Memory B cell (primary cell): ENCODE results near the gene KLHL29.
"Not testable (repeated sequence)": the region's sequence is repeated elsewhere in the genome, so short reads cannot be mapped to it uniquely, and the experiment has no call there.

Experiments
- ATAC-seq: fragments of 150-1000 bp; cut with Tn5 transposase; 2 replicates; pipeline ENCODE4 v1.10.0; 2021; ENCODE audit warnings: low read depth, mild to moderate bottlenecking, moderate library complexity
- DNase-seq, 2 donors: peaks; one replicate each; pipeline ENCODE4 v3.0.0; 2022; ENCODE audit warnings: low spot score in 2 of 2
- H3K27ac Mint-ChIP-seq: one replicate; pipeline ENCODE4 v1.8.0; 2022; ENCODE audit warnings: mild to moderate bottlenecking, moderate library complexity, mixed read lengths
- H3K27me3 Mint-ChIP-seq: one replicate; pipeline ENCODE4 v1.8.0; 2022; ENCODE audit warnings: mixed read lengths
- H3K36me3 Mint-ChIP-seq: one replicate; pipeline ENCODE4 v1.8.0; 2022; ENCODE audit warnings: mild to moderate bottlenecking, mixed read lengths
- H3K4me1 Mint-ChIP-seq: one replicate; pipeline ENCODE4 v1.8.0; 2022; ENCODE audit warnings: mixed read lengths
- H3K4me3 Mint-ChIP-seq: one replicate; pipeline ENCODE4 v1.8.0; 2022; ENCODE audit warnings: mild to moderate bottlenecking, moderate library complexity, mixed read lengths
- H3K9me3 Mint-ChIP-seq: one replicate; pipeline ENCODE4 v1.8.0; 2022; ENCODE audit warnings: mixed read lengths

The KLHL29 gene

DNA sequence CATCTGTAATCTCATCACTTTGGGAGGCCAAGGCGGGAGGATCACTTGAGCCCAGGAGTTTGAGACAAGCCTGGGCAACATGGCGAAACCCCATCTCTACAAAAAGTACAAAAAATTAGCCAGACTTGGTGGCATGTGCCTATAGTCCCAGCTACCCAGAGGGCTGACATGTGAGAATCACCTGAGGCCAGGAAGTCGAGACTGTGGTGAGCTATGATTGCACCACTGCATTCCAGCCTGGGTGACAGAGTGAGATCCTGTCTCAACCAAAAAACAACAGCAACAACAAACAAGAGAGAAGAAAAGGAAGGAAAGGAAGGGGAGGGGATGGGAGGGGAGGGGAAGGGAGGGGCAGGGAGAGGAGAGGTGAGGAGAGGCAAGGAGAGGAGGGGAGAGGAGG is 338.1 kb downstream of the KLHL29 start:
- H3K27ac Mint-ChIP-seq, H3K27me3 Mint-ChIP-seq, ATAC-seq, DNase-seq, H3K4me3 Mint-ChIP-seq, H3K4me1 Mint-ChIP-seq: not testable (repeated sequence)
- H3K36me3 Mint-ChIP-seq, result peaks cover 62% of the 10 kb centered on the region
- H3K9me3 Mint-ChIP-seq, result peaks cover 16% of the 10 kb centered on the region

DNA sequence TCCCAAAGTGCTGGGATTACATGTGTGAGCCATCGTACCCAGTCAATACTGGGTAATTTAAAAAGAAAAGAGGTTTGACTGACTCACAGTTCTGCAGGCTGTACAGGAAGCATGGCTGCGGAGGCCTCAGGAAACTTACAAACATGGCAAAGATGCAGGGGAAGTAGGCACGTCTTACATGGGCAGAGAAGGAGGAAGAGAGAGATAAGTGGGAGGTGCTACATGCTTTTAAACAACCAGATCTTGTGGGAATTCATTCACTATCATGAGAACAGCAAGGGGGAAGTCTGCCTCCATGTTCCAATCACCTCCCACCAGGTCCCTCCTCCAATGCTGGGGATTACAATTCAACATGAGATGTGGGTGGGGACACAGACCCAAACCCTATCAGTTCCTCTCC is 349.4 kb downstream of the KLHL29 start:
- Mint-ChIP-seq H3K9me3 (peaks cover 4% of the 10 kb centered on the region), H3K36me3 (peaks cover 52% of the 10 kb centered on the region), H3K4me1 (no peaks in the 10 kb centered on the region), H3K27ac (no peak overlapping the region), H3K27me3 (no peaks in the 10 kb centered on the region), H3K4me3 (no peak overlapping the region)
- no peak for DNase-seq
- ATAC-seq, result no peak

DNA sequence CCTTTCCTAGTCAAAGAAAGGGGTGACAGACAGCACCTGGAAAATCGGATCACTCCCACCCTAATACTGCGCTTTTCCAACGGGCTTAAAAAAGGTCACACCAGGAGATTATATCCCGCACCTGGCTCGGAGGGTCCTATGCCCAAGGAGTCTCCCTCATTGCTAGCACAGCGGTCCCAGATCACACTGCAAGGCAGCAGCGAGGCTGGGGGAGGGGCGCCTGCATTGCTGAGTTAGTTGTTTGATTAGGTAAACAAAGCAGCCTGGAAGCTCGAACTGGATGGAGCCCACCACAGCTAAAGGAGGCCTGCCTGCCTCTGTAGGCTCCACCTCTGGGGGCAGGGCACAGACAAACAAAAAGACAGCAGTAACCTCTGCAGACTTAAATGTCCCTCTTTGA is 351.8 kb downstream of the KLHL29 start:
- not testable (repeated sequence) for ATAC-seq, H3K4me1 Mint-ChIP-seq, H3K27me3 Mint-ChIP-seq, DNase-seq, H3K27ac Mint-ChIP-seq, H3K9me3 Mint-ChIP-seq, H3K4me3 Mint-ChIP-seq
- peaks cover 48% of the 10 kb centered on the region for H3K36me3 Mint-ChIP-seq

DNA sequence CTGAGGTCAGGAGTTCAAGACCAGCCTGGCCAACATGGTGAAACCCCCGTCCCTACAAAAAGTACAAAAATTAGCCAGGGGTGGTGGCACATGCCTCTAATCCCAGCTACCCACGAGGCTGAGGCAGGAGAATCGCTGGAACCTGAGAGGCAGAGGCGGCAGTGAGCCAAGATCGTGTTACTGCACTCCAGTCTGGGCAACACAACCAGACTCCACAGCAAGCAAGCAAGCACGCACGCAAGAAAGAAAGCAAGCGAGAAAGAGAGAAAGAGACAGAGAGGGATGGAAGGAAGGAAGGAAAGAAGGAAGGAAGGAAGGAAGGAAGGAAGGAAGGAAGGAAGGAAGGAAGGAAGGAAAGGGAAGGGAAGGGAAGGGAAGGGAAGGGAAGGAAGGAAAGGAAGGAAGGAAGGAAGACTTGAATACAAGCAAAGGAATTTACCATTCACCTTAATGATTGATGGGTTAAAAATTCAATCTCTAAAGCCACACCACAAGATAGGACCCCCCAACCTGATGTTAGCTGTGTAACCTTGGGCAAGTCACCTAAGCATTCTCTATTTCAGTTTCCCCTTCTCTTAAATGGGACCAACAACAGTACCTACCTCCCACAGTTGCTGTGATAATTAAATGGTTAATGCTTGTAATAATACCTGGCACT is 360.2 kb downstream of the KLHL29 start:
- peak overlapping the region; percentile 21 for H3K27ac Mint-ChIP-seq
- ATAC-seq, result no peak
- peaks cover 2% of the 10 kb centered on the region for H3K9me3 Mint-ChIP-seq
- DNase-seq, result no peak
- no peaks in the 10 kb centered on the region for H3K4me1 Mint-ChIP-seq
- H3K27me3 Mint-ChIP-seq, result no peaks in the 10 kb centered on the region
- no peak overlapping the region for H3K4me3 Mint-ChIP-seq
- peaks cover 18% of the 10 kb centered on the region for H3K36me3 Mint-ChIP-seq

DNA sequence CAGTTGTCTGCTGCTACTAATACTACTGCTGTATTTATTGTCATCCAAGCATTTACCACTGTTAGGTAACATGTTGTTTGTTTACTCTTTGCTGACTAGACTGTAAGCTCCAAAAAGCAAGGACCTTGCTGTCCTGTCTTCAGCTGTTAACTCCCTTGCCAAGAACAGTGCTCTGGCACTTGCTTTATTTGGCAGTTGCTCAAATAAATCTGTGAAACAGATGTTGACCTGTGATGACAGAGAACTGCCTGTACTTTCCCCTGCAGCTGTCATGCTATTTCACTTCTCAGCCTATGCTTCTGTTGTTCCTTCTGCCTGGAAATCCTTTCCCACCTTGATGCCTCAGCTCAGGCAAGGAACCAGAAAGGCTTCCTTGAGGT is 360.7 kb downstream of the KLHL29 start:
- Mint-ChIP-seq H3K27me3 (no peaks in the 10 kb centered on the region), H3K9me3 (peaks cover 2% of the 10 kb centered on the region), H3K27ac (peak overlapping the region; percentile 73), H3K4me3 (no peak overlapping the region), H3K4me1 (no peaks in the 10 kb centered on the region), H3K36me3 (peaks cover 17% of the 10 kb centered on the region)
- DNase-seq, result no peak
- ATAC-seq, result peak; percentile 31

DNA sequence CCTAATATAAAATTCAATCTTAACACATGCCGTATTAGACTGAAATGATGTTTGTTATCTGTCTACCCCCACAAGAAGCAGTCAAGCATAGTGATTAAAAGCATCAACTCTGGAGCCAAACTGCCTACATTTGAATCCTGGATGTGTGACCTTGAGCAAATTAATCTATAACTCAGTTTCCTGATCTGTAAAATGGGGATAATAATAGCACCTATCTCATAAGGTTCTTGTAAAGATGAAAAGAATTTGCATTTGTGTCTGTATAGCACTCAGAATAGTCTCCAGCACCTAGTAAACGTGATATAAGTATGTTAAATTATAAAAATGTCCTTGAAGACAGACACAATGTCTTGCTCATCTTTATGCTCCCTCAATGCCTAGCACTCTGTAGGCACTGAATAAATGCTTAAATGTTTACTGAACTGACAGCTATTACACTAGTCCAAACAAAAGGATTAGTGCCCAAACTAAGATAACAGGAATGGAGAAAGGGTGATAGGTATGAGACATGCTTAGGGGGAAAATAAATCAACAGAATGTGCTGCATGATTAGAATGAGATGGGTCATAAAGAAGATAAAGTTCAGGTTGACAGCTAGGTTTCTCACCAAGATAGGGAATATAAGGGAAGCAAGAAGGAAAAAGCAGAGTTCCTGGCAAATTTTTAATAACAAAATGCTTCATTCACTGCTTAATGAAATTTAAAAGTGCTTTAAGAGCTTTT is 361.3 kb downstream of the KLHL29 start:
- Mint-ChIP-seq H3K4me1 (no peaks in the 10 kb centered on the region), H3K27me3 (no peaks in the 10 kb centered on the region), H3K36me3 (peaks cover 17% of the 10 kb centered on the region), H3K27ac (peak overlapping the region; percentile 73), H3K4me3 (no peak overlapping the region), H3K9me3 (peaks cover 2% of the 10 kb centered on the region)
- ATAC-seq (no peak), DNase-seq (no peak)

DNA sequence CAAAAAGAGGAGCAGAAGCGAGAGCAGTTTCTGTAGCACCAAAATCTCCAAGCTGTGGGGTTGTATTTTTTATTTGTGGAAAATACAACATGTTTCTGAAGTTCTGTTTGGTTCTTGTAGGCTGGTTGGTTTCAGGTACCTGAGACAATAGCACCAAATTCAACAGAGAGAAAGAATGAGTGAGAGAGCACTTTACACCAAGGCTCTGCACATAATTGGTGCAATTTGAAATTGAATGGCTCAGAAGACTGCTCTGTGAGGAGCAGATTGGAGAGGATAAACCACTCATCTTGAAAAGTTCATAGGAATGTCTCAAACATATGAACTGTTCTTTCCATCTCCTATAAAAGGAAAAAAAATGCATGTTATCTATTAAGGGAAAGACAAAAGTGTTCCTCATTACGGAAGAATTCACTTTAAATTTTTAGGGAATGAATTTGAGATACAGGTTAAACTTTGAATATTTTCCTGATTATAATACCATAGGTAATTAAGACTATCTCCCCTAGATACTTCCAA is 366.8 kb downstream of the KLHL29 start:
- Mint-ChIP-seq H3K36me3 (peaks cover 19% of the 10 kb centered on the region), H3K27me3 (no peaks in the 10 kb centered on the region), H3K9me3 (no peaks in the 10 kb centered on the region), H3K4me3 (no peak overlapping the region), H3K4me1 (no peaks in the 10 kb centered on the region), H3K27ac (no peak overlapping the region)
- ATAC-seq (no peak), DNase-seq (no peak)

DNA sequence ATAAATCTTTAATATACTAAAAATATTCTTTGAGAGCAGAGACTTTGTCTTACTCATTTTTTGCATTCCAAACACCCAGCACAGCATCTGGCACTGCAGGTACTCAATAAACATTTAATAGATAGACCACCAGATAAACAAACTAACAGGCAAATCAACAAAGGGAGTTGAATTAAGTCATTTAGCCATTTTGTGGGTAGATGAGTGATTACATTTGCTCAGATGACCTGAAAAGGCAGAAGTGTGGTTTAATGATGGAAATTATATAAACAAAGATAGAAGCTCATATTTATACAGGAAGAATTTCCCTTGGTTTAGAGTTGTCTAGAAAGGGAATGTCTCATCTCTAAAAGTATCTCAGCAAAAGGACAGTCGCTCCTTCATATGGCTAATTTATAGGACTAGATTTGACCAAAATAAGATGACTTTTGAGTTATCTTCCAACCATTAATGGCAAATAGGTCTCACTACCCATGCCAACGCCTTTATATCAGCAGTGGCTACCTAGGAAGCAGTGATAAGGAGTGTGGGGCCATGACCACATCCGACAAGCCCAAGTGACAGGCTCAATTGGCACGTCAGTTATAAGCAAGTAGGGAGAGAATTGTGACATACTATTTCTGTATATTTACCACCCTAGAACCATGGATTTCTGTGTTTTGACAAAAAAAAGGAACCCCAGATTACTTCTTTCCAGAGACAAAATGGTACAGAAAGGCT is 368.5 kb downstream of the KLHL29 start:
- DNase-seq (no peak), ATAC-seq (no peak)
- Mint-ChIP-seq H3K36me3 (peaks cover 26% of the 10 kb centered on the region), H3K27ac (no peak overlapping the region), H3K9me3 (no peaks in the 10 kb centered on the region), H3K4me1 (no peaks in the 10 kb centered on the region), H3K4me3 (no peak overlapping the region), H3K27me3 (no peaks in the 10 kb centered on the region)

DNA sequence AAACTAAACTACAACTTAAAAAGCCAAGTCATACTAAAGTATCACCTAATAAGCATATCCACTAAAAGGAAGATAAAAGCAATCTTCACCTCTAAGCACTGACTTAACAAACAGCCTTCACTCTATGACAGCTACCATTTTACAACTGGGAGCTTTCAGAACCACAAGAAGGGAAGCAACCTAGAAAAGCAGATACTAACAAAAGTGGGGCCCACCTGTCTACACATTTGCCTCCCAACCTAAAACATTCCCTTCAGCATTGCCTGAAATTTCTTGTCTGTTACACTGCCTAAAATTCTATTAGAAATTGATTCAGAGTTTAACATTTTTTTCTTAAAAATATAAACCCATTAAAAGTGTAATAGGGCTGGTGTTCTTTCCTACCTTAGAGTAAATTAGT is 370.0 kb downstream of the KLHL29 start:
- DNase-seq, result no peak
- Mint-ChIP-seq H3K9me3 (no peaks in the 10 kb centered on the region), H3K27me3 (no peaks in the 10 kb centered on the region), H3K4me3 (no peak overlapping the region), H3K27ac (no peak overlapping the region), H3K36me3 (peaks cover 25% of the 10 kb centered on the region), H3K4me1 (no peaks in the 10 kb centered on the region)
- ATAC-seq, result no peak

DNA sequence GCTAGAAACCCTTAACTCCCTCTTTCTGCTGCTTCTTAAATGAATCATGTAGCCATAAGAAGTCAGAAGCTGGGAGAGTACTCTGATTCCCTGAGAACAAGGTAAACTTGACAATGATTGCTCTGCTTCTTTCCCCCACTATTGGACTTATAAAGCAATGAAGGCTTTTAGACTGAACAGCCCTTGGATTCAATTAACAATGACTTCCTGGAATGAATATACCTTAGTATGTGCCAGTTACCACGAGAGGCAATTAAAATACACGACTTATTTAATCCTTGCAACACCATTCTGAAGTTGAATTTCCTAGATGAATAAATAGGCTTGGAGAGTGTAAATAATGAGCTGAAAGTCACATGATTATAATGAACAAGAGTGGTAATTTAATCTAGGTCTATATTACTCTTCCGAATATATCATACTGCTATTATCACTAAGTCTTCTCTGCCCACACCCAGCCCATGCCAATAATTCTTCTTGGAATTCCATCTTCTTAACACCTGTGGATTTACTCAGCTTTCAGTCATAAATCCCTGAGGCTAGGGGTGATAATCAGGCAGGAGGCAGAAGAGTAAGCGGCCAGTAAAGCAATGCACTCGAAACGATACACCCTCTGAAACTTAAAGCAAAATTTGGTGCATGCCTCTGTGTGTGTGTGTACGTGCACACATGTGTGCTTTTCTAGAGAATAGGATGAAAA is 371.8 kb downstream of the KLHL29 start:
- H3K9me3 Mint-ChIP-seq, result no peaks in the 10 kb centered on the region
- peaks cover 26% of the 10 kb centered on the region for H3K36me3 Mint-ChIP-seq
- peaks cover 2% of the 10 kb centered on the region for H3K4me1 Mint-ChIP-seq
- H3K27me3 Mint-ChIP-seq, result no peaks in the 10 kb centered on the region
- DNase-seq (no peak), ATAC-seq (no peak)
- H3K27ac Mint-ChIP-seq, result no peak overlapping the region
- H3K4me3 Mint-ChIP-seq, result no peak overlapping the region

DNA sequence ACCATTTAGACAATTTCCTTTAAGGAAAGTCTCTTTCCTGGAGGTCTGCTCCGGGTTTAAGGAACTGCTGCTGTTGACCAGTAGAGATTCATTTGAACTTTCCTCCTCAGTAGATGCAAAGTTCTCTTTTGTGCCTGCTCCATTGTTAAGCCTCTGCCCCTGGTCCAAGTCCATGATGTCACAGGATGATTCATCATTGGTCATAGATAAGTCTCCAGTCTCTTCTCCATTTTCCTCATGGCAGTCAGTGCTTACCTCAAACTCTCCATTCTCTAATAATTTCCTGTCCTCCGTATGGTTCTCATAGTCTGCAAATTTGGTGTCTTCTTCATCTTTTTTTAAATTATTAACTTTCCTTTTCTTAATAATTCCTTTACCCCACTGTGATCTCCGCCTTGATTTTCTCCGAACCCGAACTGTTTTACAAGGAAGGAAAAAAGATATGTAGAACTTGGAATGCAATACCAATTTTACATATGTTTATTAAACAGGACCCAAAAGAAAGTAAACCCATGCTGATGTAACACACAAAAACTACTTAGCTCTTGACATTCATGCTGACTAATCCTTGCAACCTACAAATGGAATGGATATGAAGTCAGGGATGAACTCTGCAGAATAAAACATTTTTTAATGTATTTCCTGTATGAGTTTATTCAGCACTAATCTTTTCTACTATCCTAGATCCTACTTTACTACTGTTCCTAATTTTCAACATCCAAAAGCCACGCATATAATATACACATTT is 372.9 kb downstream of the KLHL29 start:
- no peaks in the 10 kb centered on the region for H3K27me3 Mint-ChIP-seq
- ATAC-seq, result no peak
- H3K9me3 Mint-ChIP-seq, result no peaks in the 10 kb centered on the region
- peaks cover 3% of the 10 kb centered on the region for H3K4me1 Mint-ChIP-seq
- peaks cover 28% of the 10 kb centered on the region for H3K36me3 Mint-ChIP-seq
- DNase-seq, result no peak
- no peak overlapping the region for H3K27ac Mint-ChIP-seq
- H3K4me3 Mint-ChIP-seq, result no peak overlapping the region
